ENCODE measurements around the gene SCYL1.
"Not testable (repeated sequence)": the region's sequence is repeated elsewhere in the genome, so short reads cannot be mapped to it uniquely, and the experiment has no call there.

The SCYL1 gene

GRCh38 chr11:65506290-65506771 is 18.6 kb upstream of the SCYL1 start:
- no peak for DNase-seq

GRCh38 chr11:65506772-65507505 is 17.9 kb upstream of the SCYL1 start:
- DNase-seq, result peak; percentile 92

- not testable (repeated sequence) for DNase-seq
Observed at GRCh38 chr11:65512311-65512710, 12.6 kb upstream of the SCYL1 start.

GRCh38 chr11:65516135-65516968 is 8.5 kb upstream of the SCYL1 start:
- peak; percentile 86 for DNase-seq

GRCh38 chr11:65518941-65519549 is 5.8 kb upstream of the SCYL1 start:
- not testable (repeated sequence) for DNase-seq

- not testable (repeated sequence) for DNase-seq
Observed at GRCh38 chr11:65521777-65522521, 2.9 kb upstream of the SCYL1 start.

GRCh38 chr11:65522718-65523630 is 1.9 kb upstream of the SCYL1 start:
- not testable (repeated sequence) for DNase-seq

GRCh38 chr11:65523631-65523968 is 1.3 kb upstream of the SCYL1 start:
- DNase-seq, result not testable (repeated sequence)

GRCh38 chr11:65524014-65524740 is 706 bp upstream of the SCYL1 start:
- DNase-seq, result no peak

- DNase-seq, result no peak
Observed at GRCh38 chr11:65525546-65526480, 930 bp downstream of the SCYL1 start.

GRCh38 chr11:65526744-65527143 is 1.9 kb downstream of the SCYL1 start:
- DNase-seq, result no peak

GRCh38 chr11:65528819-65529350 is 4.0 kb downstream of the SCYL1 start:
- DNase-seq, result no peak

- no peak for DNase-seq
Observed at GRCh38 chr11:65529475-65530156, 4.7 kb downstream of the SCYL1 start.

GRCh38 chr11:65530157-65530496 is 5.2 kb downstream of the SCYL1 start:
- DNase-seq, result peak; percentile 16

- no peak for DNase-seq
Observed at GRCh38 chr11:65532388-65533064, 7.6 kb downstream of the SCYL1 start.

- no peak for DNase-seq
Observed at GRCh38 chr11:65535102-65535501, 10.2 kb downstream of the SCYL1 start.

- DNase-seq, result peak; percentile 54
Observed at GRCh38 chr11:65536412-65537295, 11.8 kb downstream of the SCYL1 start.

GRCh38 chr11:65537296-65537597 is 12.4 kb downstream of the SCYL1 start:
- no peak for DNase-seq

Measured in NCI-H82 (cell line).